GM21381 (cell line): ENCODE data around the gene CD58.

Experiments used
- ATAC-seq: cut with Tn5 transposase; IDR thresholded peaks from one replicate; pipeline ENCODE4 v1.9.1; 2021; ENCODE audit warnings: mild to moderate bottlenecking, moderate library complexity; ENCODE audit not compliant: unreplicated experiment

The CD58 gene

GRCh38 chr1:116546354-116546977, 24.4 kb downstream of the CD58 start:
- ATAC-seq: no peak

- peak; percentile 4 for ATAC-seq
Observed at GRCh38 chr1:116545359-116545705, 25.5 kb downstream of the CD58 start.

- peak; percentile 46 for ATAC-seq
Observed at GRCh38 chr1:116544588-116545358, 26.1 kb downstream of the CD58 start.

- peak; percentile 44 for ATAC-seq
Observed at GRCh38 chr1:116540088-116540487, 30.7 kb downstream of the CD58 start.

GRCh38 chr1:116538544-116538943, 32.3 kb downstream of the CD58 start:
- ATAC-seq: peak; percentile 80

GRCh38 chr1:116537898-116538297, 32.9 kb downstream of the CD58 start:
- ATAC-seq: no peak

- no peak for ATAC-seq
Observed at GRCh38 chr1:116537040-116537831, 33.6 kb downstream of the CD58 start.

- no peak for ATAC-seq
Observed at GRCh38 chr1:116534014-116534739, 36.6 kb downstream of the CD58 start.

- ATAC-seq: no peak
Observed at GRCh38 chr1:116533429-116533820, 37.4 kb downstream of the CD58 start.

- no peak for ATAC-seq
Observed at GRCh38 chr1:116532671-116533428, 38.0 kb downstream of the CD58 start.

GRCh38 chr1:116531917-116532316, 38.9 kb downstream of the CD58 start:
- ATAC-seq: no peak

GRCh38 chr1:116529681-116530080, 41.1 kb downstream of the CD58 start:
- ATAC-seq: no peak

GRCh38 chr1:116529199-116529631, 41.6 kb downstream of the CD58 start:
- no peak for ATAC-seq

- ATAC-seq: no peak
Observed at GRCh38 chr1:116528329-116529083, 42.3 kb downstream of the CD58 start.

GRCh38 chr1:116525440-116525839, 45.4 kb downstream of the CD58 start:
- no peak for ATAC-seq

- ATAC-seq: no peak
Observed at GRCh38 chr1:116521186-116521585, 49.6 kb downstream of the CD58 start.

GRCh38 chr1:116518400-116518799, 52.4 kb downstream of the CD58 start:
- no peak for ATAC-seq

- no peak for ATAC-seq
Observed at GRCh38 chr1:116516631-116517030, 54.2 kb downstream of the CD58 start.

GRCh38 chr1:116515702-116516101, 55.1 kb downstream of the CD58 start:
- ATAC-seq: no peak
